Transverse colon (tissue), 4 donors: ENCODE measurements around the gene AP3B1. TPM values are rescaled to one million over a fixed set of nuclear protein-coding genes. Genes with fewer than 3 reads are reported as not detected.

Source experiments
- DNase-seq: peaks from one replicate; pipeline ENCODE4 v3.0.0-alpha.2; 2019
- H3K27ac ChIP-seq, 4 donors: fragments of 200-600 bp; sonication (generic); 2 replicates each; pipeline ENCODE4 v1.5.1; 2016 to 2018; ENCODE audit warnings: inconsistent platforms in 4 of 4
- H3K27me3 ChIP-seq: fragments of 200-600 bp; sonication (generic); 2 replicates; pipeline ENCODE4 v1.5.1; 2017; ENCODE audit warnings: inconsistent platforms
- H3K36me3 ChIP-seq, 4 donors: fragments of 200-600 bp; sonication (generic); 2 replicates each; pipeline ENCODE4 v1.5.1; 2017 to 2019; ENCODE audit warnings: inconsistent platforms in 4 of 4
- H3K4me1 ChIP-seq, 4 donors: fragments of 200-600 bp; sonication (generic); 2 replicates each; pipeline ENCODE4 v1.5.1; 2017 to 2020; ENCODE audit warnings: inconsistent platforms in 4 of 4
- H3K4me3 ChIP-seq, 4 donors: fragments of 200-600 bp; sonication (generic); 1 replicate in 1 of 4; 2 replicates in 3 of 4; pipeline versions ENCODE4 v1.5.1 to v1.6.1; 2017 to 2019; ENCODE audit warnings: inconsistent platforms in 4 of 4
- H3K9me3 ChIP-seq, 2 donors: fragments of 200-600 bp; sonication (generic); 2 replicates each; pipeline ENCODE4 v1.5.1; 2017 to 2019; ENCODE audit warnings: inconsistent platforms in 2 of 2
- CTCF ChIP-seq, 5 experiments: fragments of 200-600 bp in 3 of 5; fragments of 450-650 bp in 2 of 5; sonication (generic) in 3 of 5; IDR thresholded peaks; 1 replicate in 2 of 5; 2 replicates in 3 of 5; pipeline ENCODE4 v1.5.1; 2016 to 2017; ENCODE audit warnings: antibody characterized with exemption in 5 of 5, inconsistent platforms in 3 of 5, mild to moderate bottlenecking in 2 of 5, moderate library complexity in 1 of 5
- EP300 ChIP-seq: sonication (generic); formaldehyde crosslinking; IDR thresholded peaks from one replicate; pipeline ENCODE4 v1.6.1; 2017; ENCODE audit warnings: antibody characterized with exemption, low read depth
- POLR2A ChIP-seq: fragments of 450-650 bp; IDR thresholded peaks from one replicate; pipeline ENCODE4 v1.6.1; 2016; ENCODE audit warnings: antibody characterized with exemption, mild to moderate bottlenecking, moderate library complexity
- POLR2AphosphoS5 ChIP-seq, 3 donors: sonication (generic); formaldehyde crosslinking; IDR thresholded peaks; one replicate each; pipeline ENCODE4 v1.6.1; 2016; ENCODE audit warnings: antibody characterized with exemption in 3 of 3
- WGBS, 2 donors: methylation state at CpG; one replicate each; pipeline ENCODE4 v1.1.5; 2018; ENCODE audit warnings: low coverage in 1 of 2; 5-methylcytosine and 5-hydroxymethylcytosine counted together
- in situ Hi-C, 4 donors: fragments of 200-750 bp; cut with MboI; loops; one replicate each; pipeline versions ENCODE4 v1.15.0 to v1.15.1; 2017; ENCODE audit warnings: low sequenced_read_pairs in 3 of 4, low pct_ligation_motif_present in 1 of 4, low pct_unique_long_range_greater_than_20kb in 1 of 4
- intact Hi-C: fragments of 100-400 bp; cut with DNase I; formaldehyde crosslinking; loops from one replicate; pipeline ENCODE4 v1.15.1; 2023; ENCODE audit warnings: low total_unique reads
- total RNA-seq, 4 donors: library from RNA; depleted of rRNA; stranded (reverse); fragments of >200 nt; gene quantifications; one replicate each; pipeline ENCODE4 v1.1.0, GENCODE V29; 2016

The AP3B1 gene
- total RNA-seq, 4 donors from 2014 or later = 45.7 to 61.3 (median 53.4) TPM

DNA sequence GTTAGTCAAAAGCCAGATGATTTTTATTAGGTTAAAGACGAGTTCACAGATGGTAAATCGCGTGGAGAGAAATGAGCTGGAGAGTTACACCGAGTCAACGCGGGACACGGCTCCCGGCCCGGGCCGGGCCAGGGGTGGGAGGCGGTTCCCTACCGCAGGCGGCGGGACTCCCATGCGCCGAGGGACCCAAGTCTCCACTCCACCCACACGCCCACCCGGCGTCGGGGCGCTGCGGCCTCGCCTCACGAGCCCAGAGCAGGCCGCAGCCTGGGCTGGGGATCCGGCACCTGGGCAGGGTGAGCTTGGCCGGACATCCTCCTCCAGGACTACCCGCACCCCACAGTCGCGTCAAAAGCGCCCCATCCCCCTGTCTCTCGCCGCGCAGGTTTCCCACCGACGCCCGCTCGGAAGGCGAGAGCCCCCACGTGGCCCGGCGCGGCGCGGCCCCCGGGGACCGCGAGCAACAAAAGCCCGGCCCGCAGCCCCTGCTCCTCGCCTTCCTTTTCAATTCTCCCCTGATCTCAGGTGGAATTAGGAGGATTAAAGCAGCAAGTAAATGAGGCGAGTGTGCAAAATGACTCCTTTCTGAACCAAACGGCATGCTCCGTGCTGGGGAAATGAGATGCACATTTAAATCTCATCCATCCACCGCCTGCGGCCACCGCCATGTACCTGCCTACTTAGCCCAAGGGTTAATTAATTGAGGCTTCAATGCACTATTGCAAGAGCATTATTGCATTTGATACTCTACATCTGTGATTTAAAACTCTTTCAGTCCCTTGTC lies 321.8 kb downstream of the AP3B1 start:
- 7% methylated on average over 53 of the region's 57 CpGs; no CpG with 5 or more reads in 1 of the 2 donors for WGBS, 2 donors
- Histone ChIP-seq H3K4me3 (peak overlapping the region in 2 of 4 donors; percentile 14 to 45), H3K27ac (no peak overlapping the region), H3K4me1 (peaks cover 5 to 16% (median 10%) of the 10 kb centered on the region in 4 donors), H3K36me3 (no peaks in the 10 kb centered on the region), H3K9me3 (no peaks in the 10 kb centered on the region), H3K27me3 (peaks cover 79% of the 10 kb centered on the region)
- intact Hi-C loops = no loop called here
- TF ChIP-seq CTCF (IDR thresholded peaks at IDR 0.05) (peak in 1 of 5 experiments; percentile 7), POLR2AphosphoS5 (IDR thresholded peaks at IDR 0.05) (no peak)
- no peak for DNase-seq
- in situ Hi-C loops = no loop called here

DNA sequence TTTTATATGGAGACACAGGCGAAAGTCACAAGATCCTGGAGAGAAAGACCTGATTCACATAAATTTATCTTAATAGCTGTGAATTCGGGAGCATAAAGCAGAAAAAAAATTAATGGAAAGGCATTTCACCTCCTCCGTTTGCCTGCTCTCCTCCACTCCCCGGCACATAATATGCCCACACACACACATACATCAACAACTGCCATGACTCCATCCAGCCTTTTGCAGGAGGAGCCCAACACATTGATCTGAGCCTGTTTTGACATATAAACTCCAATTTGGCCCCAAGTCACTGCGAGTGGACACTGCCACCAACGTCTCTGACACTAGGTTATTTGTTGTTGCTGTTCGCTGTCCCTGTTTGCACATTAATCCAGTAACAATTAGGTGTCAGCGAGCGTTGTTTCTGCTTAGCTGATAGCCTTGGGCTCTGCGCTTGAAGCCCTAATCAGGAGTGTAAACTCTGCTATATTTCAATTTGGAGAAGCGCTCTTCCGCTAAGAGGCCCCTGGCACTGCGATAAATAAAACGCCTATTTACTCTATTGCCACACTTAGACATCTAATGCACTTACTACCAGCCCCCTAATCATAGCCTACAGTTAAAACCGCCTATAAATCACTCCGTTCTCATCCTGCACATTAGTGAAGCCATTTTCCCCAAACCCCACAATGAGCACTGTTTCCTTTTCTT lies 322.6 kb downstream of the AP3B1 start:
- H3K36me3 ChIP-seq = no peaks in the 10 kb centered on the region
- H3K9me3 ChIP-seq = no peaks in the 10 kb centered on the region
- peaks cover 5 to 16% (median 10%) of the 10 kb centered on the region in 4 donors for H3K4me1 ChIP-seq
- H3K4me3 ChIP-seq = peak overlapping the region in 1 of 4 donors; percentile 45
- DNase-seq = no peak
- WGBS, 2 donors = 24 to 38% methylated on average over 9 to 16 of the region's 16 CpGs
- no peak overlapping the region for H3K27ac ChIP-seq
- in situ Hi-C loops (no loop called here), intact Hi-C loops (no loop called here)
- H3K27me3 ChIP-seq = peaks cover 82% of the 10 kb centered on the region
- TF ChIP-seq EP300 = no peak
- no peak for TF ChIP-seq POLR2AphosphoS5 (IDR thresholded peaks at IDR 0.05)
- no peak for TF ChIP-seq POLR2A
- TF ChIP-seq CTCF (IDR thresholded peaks at IDR 0.05) = no peak

DNA sequence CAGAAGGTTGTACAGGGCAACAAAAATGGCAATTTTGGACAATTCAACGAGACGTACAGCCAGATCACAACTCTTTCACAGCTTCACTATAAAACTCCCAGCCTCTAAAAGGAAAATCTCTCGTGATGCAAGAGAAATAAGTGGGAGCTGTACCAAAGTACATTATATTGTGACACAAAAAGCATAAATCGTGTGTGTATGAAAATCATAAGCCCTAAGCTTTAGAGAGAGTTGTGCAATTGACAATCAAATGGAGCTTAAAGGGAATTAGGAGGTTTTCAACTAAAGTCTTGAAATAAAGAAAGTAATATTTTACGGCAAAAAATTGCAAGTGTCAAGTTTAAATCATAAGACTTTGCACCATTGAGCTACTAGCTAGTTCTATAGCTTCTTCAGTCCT lies 323.6 kb downstream of the AP3B1 start:
- intact Hi-C loops = no loop called here
- peaks cover 82% of the 10 kb centered on the region for H3K27me3 ChIP-seq
- no peaks in the 10 kb centered on the region for H3K9me3 ChIP-seq

More for the DNA sequence above, 323.6 kb downstream of the AP3B1 start:
- no peaks in the 10 kb centered on the region for H3K36me3 ChIP-seq
- in situ Hi-C loops = no loop called here
- H3K4me3 ChIP-seq = no peak overlapping the region
- TF ChIP-seq CTCF (IDR thresholded peaks at IDR 0.05) = no peak
- no peak for TF ChIP-seq POLR2AphosphoS5 (IDR thresholded peaks at IDR 0.05)
- no peak for TF ChIP-seq EP300
- TF ChIP-seq POLR2A = no peak
- no peak overlapping the region for H3K27ac ChIP-seq
- H3K4me1 ChIP-seq = peaks cover 5 to 16% (median 10%) of the 10 kb centered on the region in 4 donors
- no peak for DNase-seq
- WGBS, 2 donors = 61 to 68% methylated on average over 2 to 5 of the region's 5 CpGs
